ENCODE data around the gene DGKQ. TPM values are rescaled to one million over a fixed set of nuclear protein-coding genes. Genes with fewer than 3 reads are reported as not detected.
"Not testable (repeated sequence)": the region's sequence is repeated elsewhere in the genome, so short reads cannot be mapped to it uniquely, and the experiment has no call there.

DGKQ gene
- total RNA-seq, 1 experiment from 2014 or later, result 11.5 TPM

- H3K9me3 ChIP-seq (ENCODE audit: insufficient read depth, low read depth), result no peaks in the 10 kb centered on the region
- H4K20me1 ChIP-seq (ENCODE audit: insufficient read depth), result peaks cover 83% of the 10 kb centered on the region
- peaks cover 87% of the 10 kb centered on the region for H3K79me2 ChIP-seq (ENCODE audit: low read depth)
- peaks cover 6% of the 10 kb centered on the region; the same call in 1 of the 2 replicates for H3F3A ChIP-seq (ENCODE audit: insufficient read depth, low read depth)
- H2AFZ ChIP-seq, result no peak overlapping the region
- H3K9me2 ChIP-seq (ENCODE audit: insufficient read depth), result no peaks in the 10 kb centered on the region
- intact Hi-C loops (cut with micrococcal nuclease; ENCODE audit: unreplicated experiment), result no loop called here
- H3K27ac ChIP-seq, result no peak overlapping the region
- TF ChIP-seq EZH2 (IDR thresholded peaks at IDR 0.05; ENCODE audit: low read depth), result no peak
- TF ChIP-seq CTCF (conservative IDR thresholded peaks at IDR 0.05), result no peak
- ChIA-PET CTCF (no interaction called here), POLR2A (ENCODE audit: unreplicated experiment) (no interaction called here)
- no peak overlapping the region for H3K4me3 ChIP-seq
- no TSS peak for BruUV-seq (replicated peaks)
- peaks cover 4% of the 10 kb centered on the region; the same call in 1 of the 2 replicates for H3K4me1 ChIP-seq (replicated peaks; ENCODE audit: insufficient read depth)
- DNase-seq, result no peak
- no peaks in the 10 kb centered on the region for H3K36me3 ChIP-seq (ENCODE audit: low read depth)
- no peaks in the 10 kb centered on the region for H3K27me3 ChIP-seq (ENCODE audit: insufficient read depth, low read depth)
- H3K4me2 ChIP-seq, result no peak overlapping the region
These were observed 49.0 kb downstream of the DGKQ start for GRCh38 chr4:924107-925096.

GRCh38 chr4:921830-922331, 51.5 kb downstream of the DGKQ start:
- CTCF ChIA-PET, result no interaction called here
- H3K4me3 ChIP-seq, result no peak overlapping the region
- peaks cover 80% of the 10 kb centered on the region for H4K20me1 ChIP-seq (ENCODE audit: insufficient read depth)
- no peaks in the 10 kb centered on the region for H3K4me1 ChIP-seq (replicated peaks; ENCODE audit: insufficient read depth)
- no peak for TF ChIP-seq EZH2 (IDR thresholded peaks at IDR 0.05; ENCODE audit: low read depth)
- TF ChIP-seq CTCF (conservative IDR thresholded peaks at IDR 0.05), result no peak
- no TSS peak for BruUV-seq (replicated peaks)
- POLR2A ChIA-PET (ENCODE audit: unreplicated experiment), result no interaction called here
- intact Hi-C loops (cut with micrococcal nuclease; ENCODE audit: unreplicated experiment), result no loop called here
- H3K4me2 ChIP-seq, result no peak overlapping the region
- H3F3A ChIP-seq (ENCODE audit: insufficient read depth, low read depth), result no peaks in the 10 kb centered on the region
- H3K36me3 ChIP-seq (ENCODE audit: low read depth), result no peaks in the 10 kb centered on the region
- H3K27ac ChIP-seq, result no peak overlapping the region
- no peaks in the 10 kb centered on the region for H3K27me3 ChIP-seq (ENCODE audit: insufficient read depth, low read depth)
- no peaks in the 10 kb centered on the region for H3K9me3 ChIP-seq (ENCODE audit: insufficient read depth, low read depth)
- H2AFZ ChIP-seq, result no peak overlapping the region
- no peaks in the 10 kb centered on the region for H3K9me2 ChIP-seq (ENCODE audit: insufficient read depth)
- no peak for DNase-seq
- H3K79me2 ChIP-seq (ENCODE audit: low read depth), result peaks cover 90% of the 10 kb centered on the region

- H3K27ac ChIP-seq; H3K27me3 ChIP-seq (ENCODE audit: insufficient read depth, low read depth); CTCF ChIA-PET; H3K4me1 ChIP-seq (replicated peaks; ENCODE audit: insufficient read depth); DNase-seq; H3K9me2 ChIP-seq (ENCODE audit: insufficient read depth); BruUV-seq (replicated peaks); H3K4me2 ChIP-seq; intact Hi-C loops (cut with micrococcal nuclease; ENCODE audit: unreplicated experiment); POLR2A ChIA-PET (ENCODE audit: unreplicated experiment); H3K36me3 ChIP-seq (ENCODE audit: low read depth); H2AFZ ChIP-seq; H3F3A ChIP-seq (ENCODE audit: insufficient read depth, low read depth); H3K9me3 ChIP-seq (ENCODE audit: insufficient read depth, low read depth); H3K4me3 ChIP-seq: not testable (repeated sequence)
- H3K79me2 ChIP-seq (ENCODE audit: low read depth), result peaks cover 87% of the 10 kb centered on the region
- peaks cover 76% of the 10 kb centered on the region for H4K20me1 ChIP-seq (ENCODE audit: insufficient read depth)
These were observed 54.2 kb downstream of the DGKQ start for GRCh38 chr4:919004-919680.

DNA sequence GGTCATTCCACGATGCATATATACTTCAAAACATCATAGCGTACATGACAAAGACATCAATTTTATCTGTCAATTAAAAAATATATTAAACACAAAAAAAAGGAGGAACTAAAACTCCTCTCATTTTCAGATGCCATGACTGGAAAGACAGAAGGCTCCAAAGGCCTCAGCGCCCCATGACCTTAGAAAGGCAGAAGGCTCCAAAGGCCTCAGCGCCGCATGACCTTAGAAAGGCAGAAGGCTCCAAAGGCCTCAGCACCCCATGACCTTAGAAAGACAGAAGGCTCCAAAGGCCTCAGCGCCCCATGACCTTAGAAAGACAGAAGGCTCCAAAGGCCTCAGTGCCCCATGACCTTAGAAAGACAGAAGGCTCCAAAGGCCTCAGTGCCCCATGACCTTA, 54.8 kb downstream of the DGKQ start:
- intact Hi-C loops (cut with micrococcal nuclease; ENCODE audit: unreplicated experiment); H3F3A ChIP-seq (ENCODE audit: insufficient read depth, low read depth); CTCF ChIA-PET; H3K36me3 ChIP-seq (ENCODE audit: low read depth); H2AFZ ChIP-seq; DNase-seq; H3K27ac ChIP-seq; H3K4me1 ChIP-seq (replicated peaks; ENCODE audit: insufficient read depth); H3K4me3 ChIP-seq; BruUV-seq (replicated peaks); POLR2A ChIA-PET (ENCODE audit: unreplicated experiment); H3K9me2 ChIP-seq (ENCODE audit: insufficient read depth); H3K9me3 ChIP-seq (ENCODE audit: insufficient read depth, low read depth); H3K27me3 ChIP-seq (ENCODE audit: insufficient read depth, low read depth); H3K4me2 ChIP-seq: not testable (repeated sequence)
- peaks cover 83% of the 10 kb centered on the region for H3K79me2 ChIP-seq (ENCODE audit: low read depth)
- H4K20me1 ChIP-seq (ENCODE audit: insufficient read depth), result peaks cover 71% of the 10 kb centered on the region

Data from PC-9 (cell line).